Suppressor macrophage treated with lipopolysaccharide for 1 hour (primary cell): ENCODE measurements around the gene DHDH.

Source experiments
- DNase-seq, 3 donors: peaks; one replicate each; pipeline ENCODE4 v3.0.0-alpha.2; 2020 to 2022

DHDH gene

GRCh38 chr19:48967346-48968178 lies 34.1 kb downstream of the DHDH start:
- DNase-seq = peak; percentile 94 to 99 (median 98)

GRCh38 chr19:48968179-48968661 lies 34.7 kb downstream of the DHDH start:
- DNase-seq = peak in 1 of 3 donors; percentile 27

DNA sequence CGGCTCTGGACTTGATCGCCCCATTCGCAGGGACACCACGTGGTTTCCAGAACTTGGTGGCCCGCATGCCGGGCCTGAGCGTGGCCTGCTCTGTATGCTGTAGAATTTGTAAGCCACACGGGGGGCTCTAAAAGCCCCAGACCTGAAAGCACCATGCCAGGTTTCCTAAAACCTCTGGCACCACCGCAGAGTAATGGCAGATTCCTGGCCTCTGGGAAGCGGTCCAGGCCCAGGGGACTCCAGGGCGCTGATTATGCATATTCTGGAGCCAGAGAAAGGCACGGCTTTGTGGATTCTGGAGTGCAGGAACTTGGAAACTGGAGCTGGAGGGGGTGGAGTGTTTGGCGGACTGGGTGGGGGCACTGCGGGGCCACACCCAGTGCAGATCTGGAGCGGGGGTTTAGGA lies 35.3 kb downstream of the DHDH start:
- no peak for DNase-seq

- peak; percentile 27 to 47 (median 30) for DNase-seq
These were observed 36.0 kb downstream of the DHDH start for GRCh38 chr19:48969276-48970138.

DNA sequence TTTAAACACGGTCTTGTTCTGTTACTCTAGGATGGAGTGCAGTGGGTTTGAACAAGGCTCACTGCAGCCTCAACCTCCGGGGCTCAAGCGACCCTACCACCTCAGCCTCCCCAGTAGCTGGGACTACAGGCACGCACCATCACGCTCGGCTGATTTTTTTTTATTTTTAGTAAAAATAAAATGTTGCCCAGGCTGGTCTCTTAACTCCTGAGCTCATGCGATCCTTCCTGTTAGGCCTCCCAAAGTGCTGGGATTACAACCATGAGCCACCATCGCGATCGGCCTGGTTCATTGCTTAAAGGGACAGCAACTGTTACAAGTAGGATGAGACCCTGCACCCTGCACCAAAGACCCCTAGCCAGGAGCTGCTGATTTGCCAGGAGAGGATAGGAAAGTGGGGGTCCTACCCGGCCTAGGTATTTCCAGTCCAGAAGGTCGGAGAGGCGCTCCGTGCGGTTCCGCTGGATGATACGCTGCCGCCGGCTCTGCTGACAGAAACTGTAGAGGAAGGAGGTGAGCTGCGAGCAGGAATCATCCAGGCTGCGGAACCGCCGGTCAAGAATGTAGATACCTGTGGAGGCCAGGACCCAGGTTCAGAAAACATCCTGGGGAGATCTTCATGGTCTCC lies 36.8 kb downstream of the DHDH start:
- DNase-seq = no peak

DNA sequence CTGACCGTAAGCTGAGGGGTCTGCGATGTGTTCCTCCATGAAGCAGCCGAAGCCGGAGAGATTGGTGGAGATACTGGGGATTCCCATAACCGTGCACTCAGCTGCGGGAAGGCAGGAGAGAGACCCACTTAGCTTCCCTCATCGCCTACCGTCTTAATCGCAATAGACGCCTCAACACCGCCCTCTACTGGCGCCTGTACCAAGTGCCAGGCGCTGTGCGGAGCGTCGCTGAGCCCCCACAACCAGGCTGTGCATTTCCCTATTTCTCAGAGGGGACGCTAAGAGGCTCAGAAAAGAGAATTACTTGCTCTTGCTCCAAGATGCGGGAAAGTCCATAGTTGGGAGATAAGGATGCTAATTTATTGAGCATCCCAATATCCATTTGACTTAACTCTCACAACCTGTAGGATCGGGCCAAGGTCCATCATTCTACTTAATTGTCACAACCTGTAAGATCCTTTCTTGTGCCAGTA lies 37.5 kb downstream of the DHDH start:
- DNase-seq = peak; percentile 94 to 96 (median 96)

DNA sequence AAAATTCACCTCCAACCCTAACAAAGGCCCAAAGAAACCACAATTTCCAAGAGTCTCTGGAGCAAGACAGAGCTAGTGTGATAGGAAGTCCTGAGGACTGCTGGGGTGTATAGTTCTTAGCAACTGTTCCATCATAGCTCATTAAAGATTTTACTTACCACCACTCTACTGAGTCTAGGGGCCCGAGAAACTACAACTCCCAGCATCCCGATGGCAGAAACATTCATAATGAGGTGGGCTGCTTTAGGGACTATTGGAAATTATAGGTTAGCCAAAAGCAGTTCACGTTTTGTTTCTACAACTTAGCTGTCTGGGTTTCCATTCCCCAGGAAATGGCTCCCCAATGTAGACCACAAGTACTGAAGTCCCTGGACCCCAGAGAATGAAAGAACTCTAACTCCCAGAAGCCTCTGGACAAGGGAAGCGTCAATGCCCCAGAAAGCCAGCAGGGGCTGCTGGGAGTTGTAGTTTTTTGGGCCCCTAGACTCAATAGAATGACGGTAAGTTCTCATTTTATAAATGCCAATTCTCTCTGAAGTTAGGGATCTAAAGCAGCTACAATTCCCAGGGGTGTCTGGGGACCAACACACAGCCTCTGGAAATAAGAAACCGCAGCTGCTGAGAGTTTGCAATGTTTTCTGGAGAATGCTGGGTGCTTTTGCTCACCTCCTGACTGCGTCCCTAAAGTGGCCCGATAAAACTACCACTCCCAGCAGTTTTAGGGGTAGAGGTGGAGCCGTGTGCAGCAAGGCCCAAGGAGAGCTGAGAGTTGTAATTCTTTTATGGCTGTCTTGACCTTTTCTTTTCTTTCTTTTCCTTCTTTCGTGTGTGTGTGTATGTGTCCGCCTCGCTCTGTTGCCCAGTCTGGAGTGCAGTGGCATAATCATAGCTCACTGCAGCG lies 42.7 kb downstream of the DHDH start:
- peak in 1 of 3 donors; percentile 45 for DNase-seq

GRCh38 chr19:48977061-48977460 lies 43.6 kb downstream of the DHDH start:
- DNase-seq = no peak

DNA sequence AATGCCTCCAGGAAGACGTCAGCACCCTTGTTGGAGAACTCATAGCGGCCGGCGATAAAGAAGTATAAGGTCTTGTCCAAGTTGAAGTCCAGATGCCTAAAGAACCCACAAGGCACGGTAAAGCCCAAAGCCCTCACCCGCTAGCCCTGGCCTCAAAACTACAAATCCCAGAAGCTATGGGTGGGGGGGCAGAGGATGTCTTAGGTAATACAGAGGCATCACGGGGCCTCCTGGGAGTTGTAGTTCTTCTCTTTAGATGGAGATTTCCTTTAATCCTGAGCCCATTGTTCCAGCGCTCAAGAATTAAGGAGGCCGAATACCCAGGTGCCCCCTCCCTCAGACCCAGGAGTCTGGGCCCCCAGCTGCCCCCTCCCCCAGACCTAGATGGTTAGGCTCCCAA lies 48.8 kb downstream of the DHDH start:
- no peak for DNase-seq

DNA sequence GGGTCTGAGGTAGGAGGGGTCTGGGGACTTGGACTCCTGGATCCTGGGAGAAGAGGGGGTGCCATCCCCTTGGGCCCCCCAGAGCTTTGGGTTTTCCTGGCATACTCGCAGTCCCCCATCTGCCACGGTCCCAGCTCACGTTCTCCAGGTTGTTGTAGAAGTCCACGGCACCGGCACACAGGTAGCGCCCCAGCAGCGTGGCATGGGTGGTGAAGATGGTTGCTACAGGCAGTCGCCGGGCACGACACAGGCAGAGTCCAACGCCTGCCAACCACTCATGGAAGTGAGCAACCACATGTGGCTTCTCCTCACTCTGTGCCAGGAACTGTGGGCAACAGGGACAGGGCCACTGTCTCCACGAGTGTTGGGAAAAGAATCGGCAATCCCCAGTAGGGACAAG lies 52.2 kb downstream of the DHDH start:
- DNase-seq = no peak

DNA sequence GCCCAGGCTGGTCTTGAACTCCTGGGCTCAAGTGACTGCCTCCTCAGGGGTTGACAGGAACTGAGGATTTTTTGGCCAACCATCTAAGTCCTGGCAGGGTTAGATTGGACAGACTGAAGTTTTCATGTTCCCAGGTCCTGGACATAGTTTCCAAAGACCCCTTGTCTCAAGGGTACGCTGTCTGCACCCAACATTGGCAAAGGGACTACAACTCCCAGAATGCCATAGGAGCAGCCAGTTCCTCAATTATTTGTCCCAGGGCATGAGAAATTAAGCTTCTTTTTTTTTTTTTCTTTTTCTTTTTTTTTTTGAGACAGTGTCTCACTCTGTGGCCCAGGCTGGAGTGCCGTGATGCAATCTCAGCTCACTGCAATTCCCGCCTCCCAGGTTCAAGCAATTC lies 52.7 kb downstream of the DHDH start:
- DNase-seq = peak in 2 of 3 donors; percentile 42 to 46

GRCh38 chr19:48987323-48987722 lies 53.8 kb downstream of the DHDH start:
- DNase-seq = no peak

GRCh38 chr19:48988286-48988685 lies 54.8 kb downstream of the DHDH start:
- DNase-seq = no peak

DNA sequence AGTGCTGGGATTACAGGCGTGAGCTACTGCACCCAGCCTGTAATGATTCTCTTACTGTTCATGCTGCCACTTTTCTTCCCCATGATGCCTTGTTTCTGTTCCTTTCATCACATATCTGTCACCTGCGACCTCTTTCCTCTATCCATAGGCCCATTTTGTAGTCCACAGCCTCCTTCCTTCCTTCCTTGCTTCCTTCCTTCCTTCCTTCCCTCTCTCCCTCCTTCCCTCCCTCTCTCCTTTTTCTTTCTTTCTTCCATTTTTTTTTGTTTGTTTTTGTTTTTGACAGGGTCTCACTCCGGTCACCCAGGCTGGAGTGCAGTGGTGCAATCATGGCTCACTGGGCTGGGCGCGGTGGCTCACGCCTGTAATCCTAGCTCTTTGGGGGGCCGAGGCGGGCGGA lies 55.4 kb downstream of the DHDH start:
- DNase-seq = no peak

GRCh38 chr19:48989701-48990291 lies 56.3 kb downstream of the DHDH start:
- DNase-seq = no peak

DNA sequence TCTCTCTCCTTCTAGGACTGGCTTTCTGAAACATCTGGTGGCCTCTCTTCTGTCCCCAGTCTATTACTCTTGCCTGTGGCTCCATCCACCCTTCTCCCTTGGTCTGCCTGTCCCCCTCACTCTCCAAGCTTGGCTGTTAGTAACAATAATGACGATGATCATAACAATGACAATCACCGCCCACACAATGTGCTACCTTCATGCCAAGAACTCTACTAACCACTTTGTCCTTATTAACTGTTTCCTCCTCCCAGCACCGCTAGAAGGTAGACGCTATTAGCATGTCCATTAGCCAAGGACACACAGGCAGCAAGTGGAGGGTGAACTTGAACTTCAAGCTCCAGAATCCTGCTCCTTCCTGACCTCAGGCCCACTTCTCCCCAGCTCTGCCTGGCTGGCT lies 56.9 kb downstream of the DHDH start:
- no peak for DNase-seq

DNA sequence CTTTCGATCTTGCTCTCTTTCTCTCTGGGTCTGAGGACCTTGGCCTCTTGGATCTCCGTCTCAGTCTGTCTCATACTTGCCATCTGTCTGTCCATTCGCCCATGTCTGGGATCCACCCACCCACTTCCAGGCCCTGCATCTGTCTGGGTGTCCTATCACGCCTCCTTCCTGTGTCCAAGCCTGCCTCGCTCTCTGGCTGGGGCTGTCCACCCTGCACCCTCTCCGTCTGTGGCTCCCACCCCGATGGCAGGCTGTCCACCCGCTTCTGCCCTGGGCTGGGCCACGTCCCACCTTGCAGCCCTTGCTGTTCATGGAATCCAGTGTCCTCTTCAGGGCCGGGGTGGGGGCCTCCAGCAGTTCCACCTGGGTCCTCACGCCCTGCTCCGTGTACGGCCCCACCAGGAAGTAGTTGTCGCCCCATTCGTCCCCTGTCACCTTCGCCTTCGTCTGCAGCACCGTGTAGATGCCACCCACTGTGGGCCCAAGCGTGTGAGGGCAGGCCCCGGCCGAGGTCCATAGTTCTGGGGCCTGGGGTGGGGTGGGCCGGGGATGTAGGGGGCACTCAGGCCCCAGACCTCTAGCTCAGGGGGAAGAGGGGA lies 57.6 kb downstream of the DHDH start:
- no peak for DNase-seq

- peak; percentile 92 for DNase-seq
These were observed 58.5 kb downstream of the DHDH start for GRCh38 chr19:48991873-48992580.

DNA sequence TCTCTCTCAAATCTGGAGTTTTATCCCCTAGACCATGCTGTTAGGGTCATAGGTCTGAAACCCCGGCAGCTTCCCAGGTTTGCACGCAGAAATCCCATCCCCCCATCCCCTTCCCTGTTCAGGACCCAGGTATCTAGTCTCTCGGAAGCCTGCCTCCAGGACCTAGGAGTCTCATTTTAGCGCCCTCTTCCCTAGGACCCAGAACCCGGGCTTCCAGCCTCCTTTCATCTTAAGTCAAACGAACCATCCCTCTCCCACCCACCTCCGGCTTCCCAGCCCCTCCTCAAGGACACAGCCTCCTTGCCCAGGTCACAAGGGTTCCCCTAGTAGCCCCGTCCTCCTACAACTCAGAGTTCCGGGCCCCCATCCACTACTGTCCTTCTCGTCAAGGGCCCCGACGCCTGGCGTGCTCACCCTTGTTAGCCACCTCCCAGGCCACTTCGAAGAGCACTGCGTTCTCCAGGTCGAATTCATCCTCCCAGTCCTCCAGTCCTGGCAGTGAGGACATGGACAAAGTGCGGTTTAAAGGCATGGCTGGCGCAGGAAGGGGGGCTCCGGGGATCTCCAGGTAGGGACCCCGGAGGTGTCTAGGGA lies 59.2 kb downstream of the DHDH start:
- DNase-seq = peak in 1 of 3 donors; percentile 27
